Spleen (tissue), 11 donors: ENCODE measurements around the gene NEDD4L. TPM values are rescaled to one million over a fixed set of nuclear protein-coding genes. Genes with fewer than 3 reads are reported as not detected.
A peak's percentile ranks its signal among the peaks of the same experiment; 100 is the strongest.

Source experiments
- DNase-seq: peaks from one replicate; pipeline ENCODE4 v3.0.0-alpha.2; 2020
- H3K27ac ChIP-seq, 8 donors: fragments of 200-600 bp; sonication (generic) in 7 of 8; 1 replicate in 4 of 8; 2 replicates in 4 of 8; pipeline versions ENCODE4 v1.5.0 to v1.8.0; 2016 to 2021; ENCODE audit warnings: inconsistent platforms in 4 of 8, mild to moderate bottlenecking in 4 of 8, moderate library complexity in 1 of 8
- H3K27me3 ChIP-seq, 7 donors: fragments of 200-600 bp; sonication (generic) in 6 of 7; replicated peaks in 1 of 7; 1 replicate in 4 of 7; 2 replicates in 3 of 7; pipeline versions ENCODE4 v1.5.0 to v1.8.0; 2016 to 2021; ENCODE audit warnings: inconsistent platforms in 3 of 7, mild to moderate bottlenecking in 1 of 7
- H3K36me3 ChIP-seq, 6 donors: fragments of 200-600 bp; sonication (generic) in 5 of 6; 1 replicate in 4 of 6; 2 replicates in 2 of 6; pipeline versions ENCODE4 v1.5.0 to v1.8.0; 2016 to 2021; ENCODE audit warnings: inconsistent platforms in 2 of 6
- H3K4me1 ChIP-seq, 6 donors: fragments of 200-600 bp; sonication (generic) in 5 of 6; 1 replicate in 3 of 6; 2 replicates in 3 of 6; pipeline versions ENCODE4 v1.5.0 to v1.8.0; 2016 to 2021; ENCODE audit warnings: inconsistent platforms in 3 of 6
- H3K4me3 ChIP-seq, 8 donors: fragments of 200-600 bp; sonication (generic) in 7 of 8; 1 replicate in 4 of 8; 2 replicates in 4 of 8; pipeline versions ENCODE4 v1.5.0 to v1.8.0; 2016 to 2021; ENCODE audit warnings: inconsistent platforms in 4 of 8, mild to moderate bottlenecking in 4 of 8, moderate library complexity in 2 of 8
- H3K9me3 ChIP-seq, 8 donors: fragments of 200-600 bp; sonication (generic) in 7 of 8; 1 replicate in 4 of 8; 2 replicates in 4 of 8; pipeline versions ENCODE4 v1.5.0 to v1.8.0; 2016 to 2021; ENCODE audit warnings: inconsistent platforms in 4 of 8
- CTCF ChIP-seq, 11 experiments: fragments of 200-600 bp in 7 of 11; fragments of 450-650 bp in 4 of 11; sonication (generic) in 4 of 11; IDR thresholded peaks in 8 of 11; conservative IDR thresholded peaks in 3 of 11; 1 replicate in 7 of 11; 2 replicates in 4 of 11; pipeline versions ENCODE4 v1.4.0 to v1.8.0; 2016 to 2021; ENCODE audit warnings: antibody characterized with exemption in 11 of 11, inconsistent platforms in 4 of 11, mild to moderate bottlenecking in 1 of 11
- POLR2A ChIP-seq, 3 donors: fragments of 450-650 bp; IDR thresholded peaks; one replicate each; pipeline ENCODE4 v1.5.1; 2017; ENCODE audit warnings: antibody characterized with exemption in 3 of 3, mild to moderate bottlenecking in 1 of 3
- POLR2AphosphoS5 ChIP-seq, 3 donors: sonication (generic); formaldehyde crosslinking; IDR thresholded peaks; one replicate each; pipeline ENCODE4 v1.5.1; 2017; ENCODE audit warnings: antibody characterized with exemption in 3 of 3
- WGBS, 5 donors: extraction: QIAGEN DNeasy Blood & Tissue Kit in 3 of 5; methylation state at CpG; one replicate each; pipeline versions ENCODE4 v1.1.5 to v1.1.7; 2013 to 2018; 5-methylcytosine and 5-hydroxymethylcytosine counted together
- intact Hi-C: fragments of 100-400 bp; cut with DNase I; formaldehyde crosslinking; loops from one replicate; pipeline ENCODE4 v1.15.0; 2023; ENCODE audit warnings: low total_unique reads
- polyA plus RNA-seq, 3 donors: library from polyadenylated mRNA; stranded (reverse); fragments of 200-250 nt; gene quantifications; one replicate each; pipeline ENCODE4 v1.2.1, GENCODE V29; 2013
- total RNA-seq, 7 donors: library from RNA; depleted of rRNA in 3 of 7; stranded (reverse); fragments of >200 nt in 3 of 7; fragmentation: NEBNext Ultra II Directional in 4 of 7; extraction: Animal tissue kit (Norgen Biotek cat#: 25700) in 4 of 7; gene quantifications; one replicate each; pipeline versions ENCODE4 v1.1.0 to v1.2.1, GENCODE V29; 2016 to 2021
- donor health status: healthy with polysubstance abuse.
- donor health status: DM: no; HTN: no; CAD: no; lungs with moderate emphysema.
- donor health status: DM: no; HTN: no; CAD: no.
- donor health status: Bipolar disorder and iron deficiency.
- donor health status: healthy.
- donor health status: DM: no; HTN: no; CAD: no.
- donor health status: DM: yes; HTN: yes; CAD: no.

Gene NEDD4L
- total and polyA plus RNA-seq, 10 donors: 8.7 to 26.9 (median 18.3) TPM

GRCh38 chr18:58398648-58399398 lies 354.8 kb downstream of the NEDD4L start:
- Histone ChIP-seq H3K36me3 (peaks cover 0 to 8% (median 0%) of the 10 kb centered on the region in 6 donors), H3K9me3 (no peaks in the 10 kb centered on the region), H3K27ac (no peak overlapping the region), H3K4me3 (no peak overlapping the region), H3K27me3 (peaks cover 0 to 4% (median 0%) of the 10 kb centered on the region in 7 donors), H3K4me1 (no peaks in the 10 kb centered on the region)
- intact Hi-C loops: no loop called here
- DNase-seq: no peak
- WGBS, 5 donors: 87 to 94% (median 90%) methylated on average over 10 to 11 of the region's 11 CpGs
- TF ChIP-seq POLR2AphosphoS5 (IDR thresholded peaks at IDR 0.05) (no peak), CTCF (IDR thresholded peaks at IDR 0.05 in 8 of 11, conservative IDR thresholded peaks at IDR 0.05 in 3 of 11) (no peak), POLR2A (IDR thresholded peaks at IDR 0.05) (no peak)

GRCh38 chr18:58400331-58400870 lies 356.4 kb downstream of the NEDD4L start:
- no peak overlapping the region for H3K27ac ChIP-seq
- H3K4me3 ChIP-seq: no peak overlapping the region
- DNase-seq: no peak
- peaks cover 0 to 5% (median 0%) of the 10 kb centered on the region in 6 donors for H3K36me3 ChIP-seq
- no peaks in the 10 kb centered on the region for H3K9me3 ChIP-seq
- TF ChIP-seq POLR2AphosphoS5 (IDR thresholded peaks at IDR 0.05) (no peak), CTCF (IDR thresholded peaks at IDR 0.05 in 8 of 11, conservative IDR thresholded peaks at IDR 0.05 in 3 of 11) (peak in 1 of 11 experiments; percentile 0), POLR2A (IDR thresholded peaks at IDR 0.05) (no peak)
- H3K4me1 ChIP-seq: no peaks in the 10 kb centered on the region
- intact Hi-C loops: no loop called here
- 63 to 85% (median 76%) methylated on average over 14 of the region's 14 CpGs for WGBS, 5 donors
- peaks cover 0 to 17% (median 0%) of the 10 kb centered on the region in 7 donors for H3K27me3 ChIP-seq

GRCh38 chr18:58401191-58401590 lies 357.2 kb downstream of the NEDD4L start:
- Histone ChIP-seq H3K27me3 (peaks cover 0 to 25% (median 0%) of the 10 kb centered on the region in 7 donors), H3K9me3 (no peaks in the 10 kb centered on the region), H3K4me3 (no peak overlapping the region), H3K36me3 (peaks cover 0 to 3% (median 0%) of the 10 kb centered on the region in 6 donors), H3K4me1 (no peaks in the 10 kb centered on the region), H3K27ac (no peak overlapping the region)
- no peak for TF ChIP-seq POLR2AphosphoS5 (IDR thresholded peaks at IDR 0.05)
- TF ChIP-seq POLR2A (IDR thresholded peaks at IDR 0.05): no peak
- TF ChIP-seq CTCF (IDR thresholded peaks at IDR 0.05 in 8 of 11, conservative IDR thresholded peaks at IDR 0.05 in 3 of 11): no peak
- intact Hi-C loops: no loop called here
- WGBS, 5 donors: 67 to 75% (median 70%) methylated on average over 2 of the region's 2 CpGs
- DNase-seq: no peak

- intact Hi-C loops: no loop called here
- WGBS, 5 donors: 75 to 84% (median 82%) methylated on average over 9 of the region's 9 CpGs
- Histone ChIP-seq H3K9me3 (no peaks in the 10 kb centered on the region), H3K4me1 (no peaks in the 10 kb centered on the region), H3K27ac (no peak overlapping the region), H3K4me3 (no peak overlapping the region), H3K36me3 (no peaks in the 10 kb centered on the region), H3K27me3 (peaks cover 0 to 35% (median 0%) of the 10 kb centered on the region in 7 donors)
- DNase-seq: no peak
- no peak for TF ChIP-seq POLR2AphosphoS5 (IDR thresholded peaks at IDR 0.05)
- no peak for TF ChIP-seq CTCF (IDR thresholded peaks at IDR 0.05 in 8 of 11, conservative IDR thresholded peaks at IDR 0.05 in 3 of 11)
- TF ChIP-seq POLR2A (IDR thresholded peaks at IDR 0.05): no peak
Observed at GRCh38 chr18:58402247-58402646, 358.2 kb downstream of the NEDD4L start.
